Measurements from ENCODE around the gene ZNF764.

Gene ZNF764

GRCh38 chr16:30510376-30510938, 47.7 kb downstream of the ZNF764 start:
- no peak overlapping the region for H3K27ac ChIP-seq
- TF ChIP-seq ZFX (IDR thresholded peaks at IDR 0.05) (no peak), CTCF (conservative IDR thresholded peaks at IDR 0.05) (no peak)

- TF ChIP-seq CTCF (conservative IDR thresholded peaks at IDR 0.05) (no peak), ZFX (IDR thresholded peaks at IDR 0.05) (no peak)
- H3K27ac ChIP-seq = no peak overlapping the region
Observed at GRCh38 chr16:30509081-30509765, 49.0 kb downstream of the ZNF764 start.

All from C4-2B (cell line).